COR-L47 (cell line): Measurements from ENCODE around the gene TRIOBP.
"Not testable (repeated sequence)": the region's sequence is repeated elsewhere in the genome, so short reads cannot be mapped to it uniquely, and the experiment has no call there.

Experiments
- DNase-seq: peaks from one replicate; lab custom pipeline; 2025; lab: John Stamatoyannopoulos, UW

The TRIOBP gene

DNA sequence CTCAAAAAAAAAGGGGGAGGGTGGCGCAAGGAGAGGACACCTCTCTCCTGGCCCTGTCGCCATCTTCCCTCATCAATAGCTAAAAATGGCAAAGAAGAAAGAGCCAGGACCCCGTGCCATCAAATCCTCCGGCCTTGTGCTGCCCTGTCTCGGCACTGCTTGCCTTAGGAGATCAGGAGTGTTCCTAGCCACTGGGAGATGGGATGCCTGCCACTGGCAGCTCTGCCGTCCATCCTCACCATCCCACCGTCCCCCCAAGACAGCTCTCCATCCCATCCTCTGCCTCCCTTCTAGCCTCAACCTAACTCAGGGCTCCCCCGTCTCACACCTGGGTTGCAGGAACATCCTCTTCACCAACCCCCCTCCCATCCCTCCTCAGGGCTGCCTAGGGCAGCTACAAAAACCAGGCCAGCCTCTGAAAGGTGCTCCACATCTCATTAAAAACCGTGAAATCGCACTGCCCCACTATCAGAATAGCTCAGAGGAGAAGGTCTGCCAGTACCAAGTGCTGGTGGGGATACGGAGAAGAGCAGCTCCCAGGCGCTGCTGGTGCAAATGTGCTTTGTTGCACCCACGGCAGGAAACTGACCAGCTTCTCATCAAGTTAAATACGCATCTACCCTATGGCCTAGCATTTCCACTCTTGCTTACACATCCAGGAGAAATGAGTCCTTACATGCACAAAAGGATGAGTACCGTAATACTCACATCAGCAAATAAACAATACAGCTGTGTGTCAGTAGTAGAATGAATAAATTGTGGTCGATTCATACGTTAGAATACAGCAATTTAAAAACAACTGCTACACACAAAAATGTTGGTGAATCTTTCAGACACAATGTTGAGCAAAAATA, 79.2 kb downstream of the TRIOBP start:
- DNase-seq, result no peak

DNA sequence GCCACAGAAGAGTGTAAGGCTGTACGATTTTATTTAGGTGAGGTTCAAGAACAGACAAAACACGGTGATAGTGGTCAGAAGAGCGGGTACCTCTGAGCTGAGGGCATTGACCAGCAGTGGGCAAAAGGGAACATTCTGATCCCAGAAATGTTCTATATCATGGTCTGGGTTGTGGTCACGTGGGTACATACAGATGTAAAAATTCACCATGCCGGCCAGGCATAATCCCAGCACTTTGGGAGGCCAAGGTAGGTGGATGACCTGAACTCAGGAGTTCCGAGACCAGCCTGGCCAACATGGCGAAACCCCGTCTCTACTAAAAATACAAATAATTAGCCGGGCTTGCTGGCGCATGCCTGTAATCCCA, 79.8 kb downstream of the TRIOBP start:
- no peak for DNase-seq

DNA sequence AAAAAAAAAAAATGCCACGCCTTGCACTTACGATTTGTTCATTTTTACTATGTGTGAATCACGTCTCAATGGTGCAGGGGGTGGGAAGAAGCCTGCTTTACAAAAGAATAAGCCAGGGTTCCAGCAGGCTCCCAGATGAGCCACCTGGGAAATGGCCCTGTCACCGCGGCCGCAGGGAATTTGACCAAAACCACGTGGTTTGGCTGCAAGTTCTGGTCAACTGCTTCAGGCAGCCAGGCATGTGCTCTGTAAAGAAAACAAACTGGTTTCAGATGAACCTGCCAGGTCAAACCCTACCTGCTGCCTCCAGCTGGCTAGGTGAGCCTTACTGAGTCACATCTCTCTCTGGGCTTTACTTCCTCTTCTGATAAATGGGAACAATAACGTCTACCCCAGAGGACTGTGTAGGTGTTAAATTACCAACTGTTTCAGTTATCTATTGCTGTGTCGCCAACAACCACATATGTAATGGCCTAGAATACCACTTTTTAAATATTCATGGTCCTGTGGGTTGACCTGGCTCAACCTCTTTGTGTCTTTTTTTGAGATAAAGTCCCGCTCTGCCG, 80.4 kb downstream of the TRIOBP start:
- DNase-seq, result no peak

DNA sequence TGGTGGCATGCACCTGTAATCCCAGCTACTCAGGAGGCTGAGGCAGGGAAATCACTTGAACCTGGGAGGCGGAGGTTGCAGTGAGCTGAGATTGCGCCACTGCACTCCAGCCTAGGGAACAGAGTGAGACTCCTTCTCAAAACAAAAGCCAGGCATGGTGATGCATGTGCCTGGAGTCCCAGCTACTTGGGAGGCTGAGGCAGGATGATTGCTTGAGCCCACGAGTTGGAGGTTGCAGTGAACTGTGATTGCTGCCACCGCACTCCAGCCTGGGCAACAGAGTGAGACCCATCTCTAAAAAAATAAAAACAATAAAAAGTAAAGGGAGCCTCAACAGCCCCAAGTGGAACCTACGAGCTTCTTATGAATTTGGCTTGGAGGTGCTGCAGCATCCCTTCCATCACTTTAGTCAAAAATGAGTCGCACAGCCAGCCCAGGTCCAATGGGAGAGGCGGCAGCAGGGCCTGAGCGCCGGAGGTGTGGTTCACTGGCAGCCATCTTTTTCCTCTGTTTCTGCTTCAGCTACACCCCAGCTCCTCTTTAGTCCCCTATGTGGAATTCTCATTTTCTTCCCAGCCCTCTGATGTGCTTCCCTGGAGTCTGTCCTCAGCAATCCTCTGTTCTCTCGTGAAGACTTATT, 81.6 kb downstream of the TRIOBP start:
- DNase-seq, result no peak

DNA sequence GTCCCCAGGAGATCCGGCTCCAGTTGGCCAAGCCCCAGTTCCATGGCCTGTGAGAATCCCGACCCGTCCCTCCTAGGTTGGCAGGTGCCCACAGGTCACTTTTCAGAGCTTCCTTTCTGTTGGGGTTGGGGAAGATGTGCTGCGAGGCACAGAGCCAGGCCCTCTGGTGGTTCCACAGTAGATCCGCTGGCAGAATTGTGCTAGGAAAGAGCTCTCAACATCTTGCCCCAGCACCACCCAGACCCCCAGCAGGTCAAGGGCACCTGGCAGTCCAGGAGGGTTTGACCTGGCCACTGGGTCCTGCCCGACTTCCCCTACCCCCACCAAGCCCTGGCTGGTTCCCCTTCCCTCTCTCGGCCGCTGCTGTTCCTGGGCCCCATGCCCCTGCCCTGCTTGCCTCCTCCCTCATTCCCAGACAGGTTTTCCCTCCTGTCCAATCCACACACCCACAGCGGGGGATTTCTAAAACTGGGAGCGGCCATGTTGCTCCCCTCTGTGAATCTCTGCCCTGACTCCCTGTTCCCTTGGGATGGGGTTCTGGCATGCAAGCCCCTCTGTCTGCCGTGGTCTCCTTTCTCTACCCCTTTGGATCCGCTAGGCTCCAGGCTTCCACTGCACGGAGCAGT, 84.7 kb downstream of the TRIOBP start:
- peak; percentile 3 for DNase-seq

DNA sequence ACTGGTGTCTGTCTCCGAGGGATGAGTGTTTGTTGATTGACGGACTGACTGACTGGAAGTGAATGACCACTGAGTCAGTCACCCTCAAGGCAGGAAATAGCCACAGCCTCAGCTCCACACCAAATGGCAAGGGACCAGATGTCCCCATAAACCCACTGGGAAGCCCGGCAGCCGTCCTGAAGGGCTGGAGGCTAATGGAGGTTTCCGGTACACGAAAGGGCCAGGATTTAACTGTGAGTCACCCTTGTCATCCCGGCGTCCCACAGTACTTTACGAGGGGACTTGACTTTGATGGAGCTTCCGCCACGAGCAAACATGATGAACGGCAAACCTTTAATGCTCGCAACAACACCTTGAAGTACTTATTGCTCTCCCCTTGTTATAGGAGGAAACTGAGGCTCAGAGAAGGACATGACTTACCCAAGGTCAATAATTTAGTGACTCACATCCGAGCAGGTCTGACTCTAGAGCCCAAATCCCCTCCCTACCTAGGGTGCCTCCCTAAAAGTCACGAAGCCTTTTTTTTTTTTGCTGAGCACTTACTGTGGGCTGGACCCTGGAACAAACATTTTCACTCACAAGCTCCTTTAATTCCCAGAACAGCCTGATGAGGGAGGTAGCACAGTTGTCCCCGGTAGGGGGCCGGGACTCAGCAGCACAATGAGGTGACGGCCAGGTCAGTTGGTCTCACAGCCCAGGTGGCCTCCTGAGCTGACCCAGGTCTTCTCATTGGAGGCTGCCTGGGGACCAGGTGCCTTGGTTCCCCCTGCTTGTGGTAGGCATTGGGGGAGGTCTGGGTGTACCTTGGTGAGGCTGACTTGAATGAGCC, 85.7 kb downstream of the TRIOBP start:
- no peak for DNase-seq

DNA sequence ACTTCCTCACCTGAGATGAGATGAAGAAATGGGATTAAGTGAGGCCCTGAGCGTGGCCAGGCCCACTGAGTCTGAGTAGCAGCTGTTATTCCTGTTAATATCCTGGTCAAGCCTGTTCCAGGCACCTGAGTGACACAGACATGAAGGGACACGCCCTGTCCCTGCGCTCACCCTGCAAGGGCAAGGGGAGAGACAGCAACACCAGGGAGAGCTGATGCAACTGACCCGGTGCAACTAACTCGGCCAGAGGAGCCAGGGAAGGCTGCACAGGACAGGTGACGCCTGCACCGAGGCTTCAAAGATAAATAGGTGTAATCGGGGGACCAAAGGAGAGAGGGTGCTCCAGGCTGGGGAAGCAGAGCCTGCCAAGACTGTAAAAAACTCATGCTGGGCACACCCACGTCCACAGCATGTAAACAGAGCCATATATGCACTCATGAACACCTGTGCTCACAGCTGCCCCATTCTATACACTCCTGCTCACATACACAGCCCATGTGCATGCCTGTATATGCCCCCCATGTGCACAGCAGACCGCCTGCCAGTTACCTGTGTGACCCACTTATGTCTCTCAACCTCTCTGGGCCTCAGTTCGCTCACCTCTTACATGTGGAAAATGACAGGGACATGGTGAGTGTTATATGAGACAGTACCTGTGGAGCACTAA, 88.1 kb downstream of the TRIOBP start:
- peak; percentile 15 for DNase-seq

DNA sequence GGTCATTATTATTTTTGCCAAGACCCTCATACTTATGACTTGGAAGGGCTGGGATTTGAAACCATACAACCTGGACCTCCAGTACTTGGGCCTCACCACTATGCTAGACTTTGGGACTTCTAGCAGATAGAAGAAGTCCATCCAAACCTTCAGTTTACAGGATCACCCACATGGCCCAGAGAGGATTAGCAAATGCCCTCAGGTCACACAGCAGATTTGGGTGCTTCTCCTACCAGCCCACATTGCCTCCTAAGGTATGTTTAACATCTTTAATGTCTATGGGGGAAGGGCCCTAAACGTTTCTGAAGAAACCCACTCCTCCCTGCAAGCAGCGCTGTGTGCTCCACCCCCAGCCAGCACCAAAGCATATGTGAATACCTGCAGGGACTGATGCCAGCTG, 93.4 kb downstream of the TRIOBP start:
- DNase-seq, result no peak

DNA sequence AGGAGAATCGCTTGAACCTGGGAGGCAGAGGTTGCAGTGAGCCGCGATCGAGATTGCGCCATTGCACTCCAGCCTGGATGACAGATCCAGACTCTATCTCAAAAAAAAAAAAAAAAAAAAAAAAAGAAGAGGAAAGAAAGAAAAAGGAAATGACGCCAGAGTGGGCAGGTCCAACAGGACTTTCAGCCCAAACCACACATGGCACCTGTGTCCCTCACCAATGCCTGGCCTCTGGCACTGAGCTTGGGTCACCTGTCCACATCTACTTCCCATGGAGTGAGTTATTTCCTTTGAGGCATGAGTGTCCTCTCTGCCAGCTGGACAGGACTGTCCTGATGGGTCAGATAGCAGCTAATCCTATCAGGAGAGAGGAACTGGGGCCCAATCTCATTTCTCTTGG, 95.6 kb downstream of the TRIOBP start:
- no peak for DNase-seq

DNA sequence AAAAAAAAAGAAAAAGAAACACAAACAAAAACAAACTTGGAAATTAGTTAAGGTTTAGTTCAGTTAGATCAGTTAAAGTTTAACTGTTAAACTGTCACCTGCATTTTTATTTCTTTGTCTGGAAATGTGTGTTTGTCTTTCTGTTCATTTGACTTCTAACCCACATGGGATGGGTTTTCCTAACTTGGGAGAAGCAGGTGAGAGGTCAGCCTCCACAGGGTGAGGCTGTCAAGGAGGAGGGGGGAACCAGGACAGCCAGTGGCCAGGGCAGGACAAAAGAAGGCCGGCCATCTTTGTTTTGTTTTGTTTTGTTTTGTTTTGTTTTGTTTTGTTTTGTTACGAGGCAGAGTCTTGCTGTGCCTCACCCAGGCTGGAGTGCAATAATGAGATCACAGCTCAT, 97.5 kb downstream of the TRIOBP start:
- no peak for DNase-seq

DNA sequence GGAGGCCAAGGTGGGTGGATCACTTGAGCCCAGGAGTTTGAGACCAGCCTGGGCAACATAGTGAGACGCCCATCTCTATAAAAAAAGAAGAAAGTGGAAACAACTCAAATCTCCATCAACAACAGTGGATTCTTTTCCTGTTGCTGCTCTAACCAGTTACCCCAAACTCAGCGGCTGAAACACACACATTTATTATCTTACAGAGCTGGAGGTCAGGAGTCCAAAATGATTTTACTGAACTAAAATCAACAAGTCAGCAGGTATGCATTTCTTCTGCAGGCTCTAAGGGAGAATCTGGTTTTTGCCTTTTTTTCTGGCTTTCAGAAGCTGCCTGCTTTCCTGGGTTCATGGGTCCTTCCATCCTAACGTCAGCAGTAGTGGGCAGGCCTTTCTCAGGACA, 99.2 kb downstream of the TRIOBP start:
- no peak for DNase-seq

DNA sequence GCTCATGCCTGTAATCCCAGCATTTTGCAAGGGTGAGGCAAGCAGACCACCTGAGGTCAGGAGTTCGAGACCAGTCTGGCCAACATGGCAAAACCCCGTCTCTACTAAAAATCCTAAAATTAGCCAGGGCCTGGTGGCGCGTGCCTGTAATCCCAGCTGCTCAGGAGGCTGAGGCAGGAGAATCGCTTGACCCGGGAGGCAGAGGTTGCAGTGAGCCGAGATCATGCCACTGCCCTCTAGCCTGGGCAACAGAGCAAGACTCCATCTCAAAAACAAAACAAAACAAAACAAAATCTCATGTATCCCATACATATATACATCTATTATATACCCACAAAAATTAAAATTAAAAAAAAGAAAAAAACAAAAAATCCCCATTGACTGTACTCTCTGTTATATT, 100.4 kb downstream of the TRIOBP start:
- not testable (repeated sequence) for DNase-seq

DNA sequence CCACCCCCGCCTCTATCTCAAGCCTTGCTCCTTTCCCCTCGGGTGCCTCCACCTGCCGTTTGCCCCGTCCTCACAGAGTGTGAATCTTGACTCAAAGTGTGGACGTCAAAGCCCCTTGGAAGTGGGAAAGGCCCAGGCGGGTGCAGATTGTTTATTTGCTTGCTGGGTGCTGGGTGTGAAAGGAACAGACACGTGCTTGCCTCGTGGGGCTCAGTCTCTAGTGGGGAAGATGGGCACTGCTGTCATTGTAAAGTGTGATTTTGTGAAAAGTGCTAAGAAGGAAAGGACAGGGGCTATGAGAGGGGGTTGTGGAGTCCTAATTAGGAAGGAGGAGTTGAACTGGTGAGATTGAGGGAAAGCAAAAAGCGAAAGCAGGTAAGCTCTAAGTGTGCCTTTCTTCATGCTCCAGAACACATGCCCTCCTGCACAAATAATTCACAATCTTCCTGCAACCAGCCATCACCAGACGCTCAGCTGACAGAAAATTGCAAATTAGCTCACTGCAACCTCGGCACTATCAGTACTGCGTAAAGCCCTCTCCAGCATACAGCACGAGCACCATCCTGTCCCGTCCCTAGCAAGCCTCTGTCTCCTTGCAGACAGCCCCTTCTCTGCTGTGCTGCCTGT, 101.1 kb downstream of the TRIOBP start:
- DNase-seq, result no peak

DNA sequence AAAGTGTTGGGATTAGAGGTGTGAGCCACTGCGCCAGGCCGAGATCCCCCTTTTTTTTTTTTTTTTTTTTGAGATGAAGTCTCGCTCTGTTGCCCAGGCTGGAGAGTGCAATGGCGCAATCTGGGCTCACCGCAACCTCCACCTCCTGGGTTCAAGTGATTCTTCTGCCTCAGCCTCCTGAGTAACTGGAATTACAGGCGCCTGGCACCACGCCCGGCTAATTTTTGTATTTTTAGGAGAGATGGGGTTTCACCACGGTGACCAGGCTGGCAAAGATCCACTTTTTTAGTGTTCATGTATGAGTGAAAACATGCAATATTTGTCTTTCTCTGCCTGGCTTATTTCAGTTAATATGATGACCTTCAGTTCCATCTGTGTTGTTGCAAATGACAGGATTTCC, 103.1 kb downstream of the TRIOBP start:
- DNase-seq, result peak; percentile 34

DNA sequence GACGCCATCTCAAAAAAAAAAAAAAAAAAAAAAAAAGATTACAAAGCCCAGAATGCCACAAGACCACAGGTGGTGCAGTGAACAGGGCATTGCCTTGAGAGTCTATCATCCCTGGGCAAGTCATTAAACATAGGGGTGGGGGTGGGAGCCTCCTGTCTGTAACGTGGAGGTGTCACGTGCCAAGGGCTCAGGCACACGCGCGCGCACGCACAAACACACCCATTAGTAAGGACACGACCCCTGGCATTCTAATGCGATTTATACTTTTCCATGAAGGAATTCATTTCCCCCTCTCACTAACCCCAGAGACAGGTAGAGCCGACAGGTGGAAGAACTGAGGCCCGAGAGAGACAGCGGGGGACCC, 105.1 kb downstream of the TRIOBP start:
- no peak for DNase-seq

DNA sequence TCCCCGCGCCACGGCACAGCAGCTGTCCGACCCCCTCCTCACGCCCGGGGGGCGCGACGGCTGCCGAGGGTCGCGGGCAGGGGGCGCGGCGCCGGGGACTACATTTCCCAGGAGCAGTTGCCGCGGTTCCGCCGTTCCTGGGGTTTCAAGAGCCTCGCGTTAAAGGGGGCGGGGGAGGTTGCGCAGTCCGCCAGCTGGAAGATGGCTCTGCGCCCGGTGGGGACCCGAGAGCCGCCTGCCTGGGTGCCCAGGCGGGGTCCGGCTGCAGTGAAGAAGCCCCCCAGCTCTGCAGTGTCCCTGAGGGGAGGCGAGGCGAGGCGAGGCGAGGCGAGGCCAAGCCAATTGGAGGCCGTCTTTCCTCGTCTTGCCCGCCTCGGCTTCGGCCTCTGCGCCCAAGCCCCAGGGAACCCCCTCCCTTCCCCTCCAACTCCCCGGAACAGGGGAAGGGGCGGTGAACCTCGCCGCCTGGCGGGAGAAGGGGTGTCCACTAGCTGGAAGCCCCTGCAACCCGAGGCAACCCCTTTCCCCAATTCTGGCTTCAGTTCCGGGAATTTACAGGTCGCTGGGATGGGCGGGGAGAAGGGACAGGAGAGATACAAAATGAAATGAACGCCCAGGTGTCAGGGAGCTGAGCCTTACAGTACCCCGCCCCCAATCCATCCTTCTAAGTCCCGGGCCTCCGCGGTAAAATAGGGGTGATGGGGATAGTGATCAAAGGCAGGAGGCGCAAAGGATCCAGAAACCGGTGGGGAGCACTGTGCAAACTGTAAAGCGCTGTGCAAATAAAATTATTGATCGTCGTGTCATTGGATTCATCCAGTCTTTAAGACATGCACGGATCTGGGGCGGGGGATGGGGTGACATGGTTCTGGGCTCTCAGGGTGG, 105.7 kb downstream of the TRIOBP start:
- peak; percentile 69 for DNase-seq

DNA sequence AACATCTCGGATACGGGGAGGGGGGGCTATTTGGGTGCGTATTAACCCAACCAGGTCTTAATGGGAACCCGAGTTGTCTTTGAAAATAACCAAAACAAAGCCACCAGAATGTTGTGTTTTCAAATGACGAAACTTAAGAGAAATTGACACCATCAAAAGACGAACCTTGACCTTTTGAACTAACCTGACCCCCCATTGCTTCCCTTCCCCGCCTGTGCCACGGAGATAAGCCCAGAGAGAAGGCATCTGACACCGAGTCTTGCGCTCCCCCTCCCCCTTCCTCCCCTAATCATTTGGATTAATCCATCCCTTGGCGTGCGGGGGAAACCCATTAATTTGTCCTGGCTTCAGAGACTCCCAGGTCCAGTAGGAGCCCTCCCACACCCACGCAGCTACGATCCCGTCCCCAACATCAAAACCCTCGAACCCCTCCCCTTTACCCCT, 106.4 kb downstream of the TRIOBP start:
- DNase-seq, result no peak

DNA sequence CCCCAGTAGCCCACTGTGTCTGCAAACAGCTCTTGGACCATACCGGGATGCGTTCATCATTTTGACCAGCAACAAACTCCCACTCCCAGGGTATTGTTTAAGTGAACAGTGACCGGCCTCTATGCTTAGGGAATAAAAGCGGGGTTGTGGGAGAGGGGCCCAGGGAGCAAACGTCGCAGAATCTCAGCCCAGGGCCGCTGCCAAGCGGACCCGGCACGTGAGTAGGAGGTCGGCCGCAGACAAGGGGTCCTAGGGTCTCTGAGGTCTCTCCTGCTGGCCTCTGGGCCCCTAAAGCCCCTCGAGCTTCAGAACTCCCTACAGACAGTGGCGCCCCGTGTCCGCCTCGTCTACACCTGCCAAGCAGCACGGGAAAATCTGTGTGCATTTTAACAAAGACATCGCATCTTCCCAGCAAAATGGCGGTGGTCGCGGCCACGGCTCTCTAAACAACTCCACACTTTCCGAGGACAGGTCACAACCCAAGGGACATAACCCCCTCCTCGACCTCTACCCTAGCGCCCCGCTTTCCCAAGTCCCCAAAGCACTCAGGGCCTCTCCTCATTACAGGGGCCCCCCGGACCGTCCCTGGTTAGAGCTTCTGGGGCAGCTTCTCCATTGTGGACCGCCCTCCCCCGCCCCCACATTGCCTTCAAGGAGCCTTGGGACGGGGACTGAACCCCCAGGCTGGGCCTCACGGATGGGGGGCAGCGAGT, 106.9 kb downstream of the TRIOBP start:
- no peak for DNase-seq

DNA sequence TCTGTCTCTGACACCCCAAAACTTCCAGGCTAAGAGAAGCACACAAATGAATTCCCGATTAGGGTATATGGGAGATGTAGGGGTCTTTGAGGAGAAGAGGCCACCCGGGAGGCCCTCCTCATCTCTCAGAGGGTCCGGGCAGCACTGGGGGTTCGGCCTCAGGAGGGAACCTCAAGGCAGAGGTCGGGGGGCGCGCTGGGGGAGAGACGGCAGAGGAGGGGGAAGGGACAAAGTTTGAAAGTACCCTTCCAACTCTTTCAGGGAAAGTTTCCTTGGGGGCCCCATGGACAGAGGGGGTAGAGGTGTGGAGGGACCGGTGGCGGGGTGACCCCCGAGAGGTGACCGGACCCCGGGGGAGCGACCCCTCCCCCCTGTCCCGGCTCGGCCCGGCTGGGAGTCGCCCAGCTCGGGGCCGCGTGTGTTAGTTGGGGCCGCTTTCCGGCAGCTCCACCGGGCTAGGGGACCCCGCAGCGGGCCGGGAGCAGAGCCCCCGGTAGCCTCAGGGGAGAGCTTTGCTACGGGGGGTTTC, 107.6 kb downstream of the TRIOBP start:
- no peak for DNase-seq
